A673 (cell line): ENCODE results near the gene ACTL9. TPM values are rescaled to one million over a fixed set of nuclear protein-coding genes. Genes with fewer than 3 reads are reported as not detected.

ENCODE experiments used
- BruUV-seq: library from RNA; stranded (reverse); fragments of 400-500 nt; replicated peaks from 2 replicates; lab custom pipeline; 2021; lab: Mats Ljungman, UMichigan
- CTCF ChIA-PET: fragments of 300-600 bp; sonication (Branson Sonifier 250); formaldehyde crosslinking; loops from one replicate; lab custom pipeline; 2022; ENCODE audit warnings: antibody characterized with exemption; lab: Charles Lee
- POLR2A ChIA-PET: fragments of 300-600 bp; sonication (Branson Sonifier 250); formaldehyde crosslinking; loops from one replicate; lab custom pipeline; 2022; ENCODE audit warnings: antibody characterized with exemption; ENCODE audit not compliant: low non-redundant PET; lab: Charles Lee
- DNase-seq: peaks from one replicate; pipeline ENCODE4 v3.0.0-alpha.2; 2015; ENCODE audit warnings: low spot score
- H3K27ac ChIP-seq: fragments of 200-600 bp; sonication (generic); 2 replicates; pipeline ENCODE4 v1.5.1; 2016; ENCODE audit warnings: mixed run types, low read depth, mild to moderate bottlenecking, mixed read lengths, antibody characterized with exemption, low read length; ENCODE audit not compliant: poor library complexity, severe bottlenecking
- H3K27me3 ChIP-seq: fragments of 200-600 bp; sonication (generic); replicated peaks from 2 replicates; pipeline ENCODE4 v1.6.1; 2017; ENCODE audit warnings: mixed run types, low read depth, mild to moderate bottlenecking, mixed read lengths, antibody characterized with exemption, low read length; ENCODE audit not compliant: insufficient read depth, poor library complexity
- H3K36me3 ChIP-seq: fragments of 200-600 bp; sonication (generic); 2 replicates; pipeline ENCODE4 v1.6.1; 2016; ENCODE audit warnings: mixed run types, mild to moderate bottlenecking, mixed read lengths, antibody characterized with exemption, low read length; ENCODE audit not compliant: insufficient read depth, poor library complexity, severe bottlenecking
- H3K4me1 ChIP-seq: fragments of 200-600 bp; sonication (generic); 2 replicates; pipeline ENCODE4 v1.6.1; 2017; ENCODE audit warnings: mixed run types, mild to moderate bottlenecking, mixed read lengths, antibody characterized with exemption, low read length; ENCODE audit not compliant: insufficient read depth, poor library complexity, severe bottlenecking
- H3K4me3 ChIP-seq: fragments of 200-600 bp; sonication (generic); 2 replicates; pipeline ENCODE4 v1.5.1; 2016; ENCODE audit warnings: low read depth, mixed run types, mild to moderate bottlenecking, mixed read lengths, low read length; ENCODE audit not compliant: poor library complexity, severe bottlenecking
- H3K9me3 ChIP-seq: fragments of 200-600 bp; sonication (generic); 2 replicates; pipeline ENCODE4 v1.6.1; 2016; ENCODE audit warnings: mixed run types, low read depth, mild to moderate bottlenecking, mixed read lengths, antibody characterized with exemption, low read length; ENCODE audit not compliant: poor library complexity, severe bottlenecking
- EZH2 ChIP-seq: fragments of 200-600 bp; sonication (generic); IDR thresholded peaks from 2 replicates; pipeline ENCODE4 v1.6.1; 2017; ENCODE audit warnings: borderline replicate concordance, low read depth, mild to moderate bottlenecking, mixed read lengths, antibody characterized with exemption, low read length; ENCODE audit not compliant: poor library complexity, severe bottlenecking
- intact Hi-C: fragments of 100-400 bp; cut with micrococcal nuclease; formaldehyde crosslinking; loops from one replicate; pipeline ENCODE4 v1.10.0; 2022; ENCODE audit not compliant: unreplicated experiment
- total RNA-seq: library from RNA; stranded (reverse); gene quantifications from 2 replicates; pipeline ENCODE4 v1.2.3, GENCODE V29; 2021
- TF ChIP-seq, protein P1 (sequence below): fragments of 300-800, 200-600 bp; sonication (generic); conservative IDR thresholded peaks from 2 replicates; pipeline ENCODE4 v1.5.1; 2017; ENCODE audit warnings: low read depth, mild to moderate bottlenecking, antibody characterized with exemption, low read length, moderate library complexity, mixed read lengths

ACTL9 gene
- total RNA-seq, 1 experiment from 2014 or later: not detected

DNA sequence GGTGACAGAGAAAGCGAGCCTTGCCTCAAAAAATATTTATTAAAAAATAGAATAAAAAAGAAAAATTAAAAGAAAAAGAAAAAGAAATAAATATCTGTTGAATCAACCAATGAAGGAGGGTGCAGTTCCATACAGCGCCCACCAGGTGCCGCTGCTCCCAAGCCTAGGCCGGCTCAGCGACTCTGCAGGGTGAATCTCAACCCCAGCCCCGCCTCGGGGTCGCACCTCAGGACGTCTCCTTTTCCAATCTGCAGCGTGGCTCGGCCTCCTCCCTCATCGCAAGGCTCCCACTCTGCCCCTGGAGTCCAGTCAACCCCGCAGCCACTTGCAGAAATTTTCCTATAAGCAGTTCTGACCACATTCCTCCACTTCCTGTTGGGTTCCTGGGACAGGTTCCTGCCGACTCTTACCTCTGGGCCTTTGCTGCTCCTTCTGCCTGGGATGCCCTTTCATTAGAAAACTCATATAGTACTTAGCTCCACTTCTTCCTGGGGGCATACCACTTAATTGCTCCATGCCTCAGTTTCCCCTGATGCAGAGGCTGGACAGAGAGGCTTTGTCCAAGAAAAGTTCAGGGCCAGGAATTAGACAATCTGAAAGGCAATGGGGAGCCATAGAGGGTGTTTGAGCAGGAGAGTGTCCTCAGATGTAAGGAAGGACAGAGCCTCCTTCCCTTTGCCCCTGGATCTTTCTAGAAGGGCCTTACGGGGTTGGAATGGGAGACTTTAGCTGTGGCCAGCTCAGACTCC, 43.8 kb downstream of the ACTL9 start:
- BruUV-seq: no TSS peak
- H3K27me3 ChIP-seq: no peaks in the 10 kb centered on the region
- intact Hi-C loops: loop anchor here (1.0 to 2.0 kb wide), 2 partner anchors 40 to 424 kb away; no protein-coding TSS in a partner anchor
- ChIA-PET CTCF (interaction anchor here (1.8 kb wide), 1 partner anchor 39 kb away, joined by 12 read pairs; no protein-coding TSS in a partner anchor), POLR2A (no interaction called here)
- no peaks in the 10 kb centered on the region for H3K9me3 ChIP-seq
- TF ChIP-seq, protein P1, sequence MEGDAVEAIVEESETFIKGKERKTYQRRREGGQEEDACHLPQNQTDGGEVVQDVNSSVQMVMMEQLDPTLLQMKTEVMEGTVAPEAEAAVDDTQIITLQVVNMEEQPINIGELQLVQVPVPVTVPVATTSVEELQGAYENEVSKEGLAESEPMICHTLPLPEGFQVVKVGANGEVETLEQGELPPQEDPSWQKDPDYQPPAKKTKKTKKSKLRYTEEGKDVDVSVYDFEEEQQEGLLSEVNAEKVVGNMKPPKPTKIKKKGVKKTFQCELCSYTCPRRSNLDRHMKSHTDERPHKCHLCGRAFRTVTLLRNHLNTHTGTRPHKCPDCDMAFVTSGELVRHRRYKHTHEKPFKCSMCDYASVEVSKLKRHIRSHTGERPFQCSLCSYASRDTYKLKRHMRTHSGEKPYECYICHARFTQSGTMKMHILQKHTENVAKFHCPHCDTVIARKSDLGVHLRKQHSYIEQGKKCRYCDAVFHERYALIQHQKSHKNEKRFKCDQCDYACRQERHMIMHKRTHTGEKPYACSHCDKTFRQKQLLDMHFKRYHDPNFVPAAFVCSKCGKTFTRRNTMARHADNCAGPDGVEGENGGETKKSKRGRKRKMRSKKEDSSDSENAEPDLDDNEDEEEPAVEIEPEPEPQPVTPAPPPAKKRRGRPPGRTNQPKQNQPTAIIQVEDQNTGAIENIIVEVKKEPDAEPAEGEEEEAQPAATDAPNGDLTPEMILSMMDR: peak; percentile 88
- no peak for TF ChIP-seq EZH2
- peak overlapping the region; percentile 22 for H3K4me3 ChIP-seq
- H3K27ac ChIP-seq: no peak overlapping the region
- H3K4me1 ChIP-seq: no peaks in the 10 kb centered on the region
- peak; percentile 72 for DNase-seq
- no peaks in the 10 kb centered on the region for H3K36me3 ChIP-seq

DNA sequence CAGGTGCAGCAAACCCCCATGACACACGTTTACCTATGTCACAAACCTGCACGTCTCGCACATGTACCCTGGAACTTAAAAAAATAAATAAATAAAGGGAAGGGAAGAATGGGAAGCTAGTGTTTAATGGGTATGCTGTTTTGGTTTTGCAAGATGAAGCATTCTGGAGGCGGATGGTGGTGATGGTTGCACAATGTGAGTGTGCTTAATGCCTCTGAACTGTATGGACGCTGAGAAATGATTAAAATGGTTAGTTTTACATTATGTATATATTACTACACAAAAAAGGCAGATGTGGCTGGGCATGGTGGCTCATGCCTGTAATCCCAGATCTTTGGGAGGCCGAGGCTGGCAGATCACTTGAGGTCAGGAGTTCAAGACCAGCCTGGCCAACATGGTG, 50.4 kb downstream of the ACTL9 start:
- no peaks in the 10 kb centered on the region for H3K36me3 ChIP-seq
- no peak overlapping the region for H3K27ac ChIP-seq
- H3K4me3 ChIP-seq: no peak overlapping the region
- CTCF ChIA-PET: interaction anchor here (0.7 kb wide), 1 partner anchor 9 kb away, joined by 4 read pairs; no protein-coding TSS in a partner anchor
- DNase-seq: no peak
- no peaks in the 10 kb centered on the region for H3K9me3 ChIP-seq
- no peaks in the 10 kb centered on the region for H3K4me1 ChIP-seq
- H3K27me3 ChIP-seq: no peaks in the 10 kb centered on the region
- POLR2A ChIA-PET: interaction anchor here (0.7 kb wide), 1 partner anchor 31 kb away, joined by 8 read pairs; no protein-coding TSS in a partner anchor
- no peak for TF ChIP-seq EZH2
- TF ChIP-seq, protein P1: no peak
- intact Hi-C loops: no loop called here
- no TSS peak for BruUV-seq

Other genes starting within 250 kb of the ACTL9 start
- 0.42 and 0.49 TPM in 2 replicates for gene PRAM1, start 196.2 kb downstream of the ACTL9 start, total RNA-seq
- 26.0 and 26.7 TPM in 2 replicates for gene ZNF414, start 184.6 kb downstream of the ACTL9 start, total RNA-seq
- 0.26 and 0.37 TPM in 2 replicates for gene MYO1F, start 121.4 kb downstream of the ACTL9 start, total RNA-seq
- gene ADAMTS10, start 88.1 kb downstream of the ACTL9 start, total RNA-seq: 29.5 and 40.5 TPM in 2 replicates
- gene NFILZ, start 68.2 kb downstream of the ACTL9 start, total RNA-seq: not detected in 2 replicates
- not detected in 2 replicates for gene OR2Z1, start 22.8 kb upstream of the ACTL9 start, total RNA-seq
- 18.7 and 20.6 TPM in 2 replicates for gene ZNF558, start 133.5 kb upstream of the ACTL9 start, total RNA-seq
- not detected in 2 replicates for gene MBD3L1, start 133.6 kb upstream of the ACTL9 start, total RNA-seq